GM23338 (cell line): ENCODE measurements around the gene OR7G1. TPM values are rescaled to one million over a fixed set of nuclear protein-coding genes. Genes with fewer than 3 reads are reported as not detected.

ENCODE experiments used
- ATAC-seq: fragments of 200-7000 bp; cut with Tn5 transposase; 3 replicates; pipeline ENCODE4 v1.9.1; 2020
- DNase-seq: peaks from one replicate; pipeline ENCODE4 v3.0.0-alpha.2; 2015; ENCODE audit warnings: low spot score
- H2AFZ ChIP-seq: fragments of 200-600 bp; sonication (generic); 2 replicates; pipeline ENCODE4 v1.8.0; 2016; ENCODE audit warnings: antibody characterized with exemption, mild to moderate bottlenecking, moderate library complexity
- H3F3A ChIP-seq: fragments of 200-600 bp; sonication (generic); replicated peaks from 2 replicates; pipeline ENCODE4 v1.8.0; 2017; ENCODE audit warnings: antibody characterized with exemption, mixed run types, low read depth
- H3K27ac ChIP-seq: fragments of 200-600 bp; sonication (generic); 2 replicates; pipeline ENCODE4 v1.6.1; 2016; ENCODE audit warnings: low read depth
- H3K27me3 ChIP-seq: fragments of 200-600 bp; sonication (generic); 2 replicates; pipeline ENCODE4 v1.8.0; 2016; ENCODE audit warnings: mild to moderate bottlenecking, mixed run types, moderate library complexity; ENCODE audit not compliant: insufficient read depth
- H3K36me3 ChIP-seq: fragments of 200-600 bp; sonication (generic); 2 replicates; pipeline ENCODE4 v1.8.0; 2016; ENCODE audit warnings: mild to moderate bottlenecking; ENCODE audit not compliant: insufficient read depth
- H3K4me1 ChIP-seq: fragments of 200-600 bp; sonication (generic); 2 replicates; pipeline ENCODE4 v1.8.0; 2016; ENCODE audit warnings: mild to moderate bottlenecking, moderate library complexity; ENCODE audit not compliant: insufficient read depth
- H3K4me2 ChIP-seq: fragments of 200-600 bp; sonication (generic); 2 replicates; pipeline ENCODE4 v1.7.1; 2017; ENCODE audit warnings: mixed run types
- H3K4me3 ChIP-seq: fragments of 200-600 bp; sonication (generic); 2 replicates; pipeline ENCODE4 v1.6.1; 2016; ENCODE audit warnings: mixed run types
- H3K79me2 ChIP-seq: fragments of 200-600 bp; sonication (generic); replicated peaks from 2 replicates; pipeline ENCODE4 v1.8.0; 2017; ENCODE audit warnings: mild to moderate bottlenecking; ENCODE audit not compliant: insufficient read depth
- H3K9me2 ChIP-seq: fragments of 200-600 bp; sonication (generic); 2 replicates; pipeline ENCODE4 v1.8.0; 2017; ENCODE audit not compliant: insufficient read depth
- H4K20me1 ChIP-seq: fragments of 200-600 bp; sonication (generic); replicated peaks from 2 replicates; pipeline ENCODE4 v1.8.0; 2017; ENCODE audit warnings: mild to moderate bottlenecking; ENCODE audit not compliant: insufficient read depth
- H3K27ac Mint-ChIP-seq: 2 replicates; pipeline ENCODE4 v1.8.0; 2020; ENCODE audit warnings: inconsistent platforms, mild to moderate bottlenecking, moderate library complexity, mixed read lengths
- H3K27me3 Mint-ChIP-seq: 3 replicates; pipeline ENCODE4 v1.8.0; 2022; ENCODE audit warnings: low read depth, mild to moderate bottlenecking, moderate library complexity, mixed read lengths, inconsistent platforms; ENCODE audit not compliant: insufficient read depth, poor library complexity
- H3K36me3 Mint-ChIP-seq: 3 replicates; pipeline ENCODE4 v1.8.0; 2021; ENCODE audit warnings: low read depth, mild to moderate bottlenecking, inconsistent platforms, moderate library complexity, mixed read lengths
- H3K4me1 Mint-ChIP-seq: 3 replicates; pipeline ENCODE4 v1.8.0; 2020; ENCODE audit warnings: mild to moderate bottlenecking, inconsistent platforms, mixed read lengths
- H3K4me3 Mint-ChIP-seq: 3 replicates; pipeline ENCODE4 v1.8.0; 2021; ENCODE audit warnings: moderate library complexity, mild to moderate bottlenecking, inconsistent platforms, mixed read lengths
- H3K9me3 Mint-ChIP-seq: 3 replicates; pipeline ENCODE4 v1.8.0; 2020; ENCODE audit warnings: moderate library complexity, mild to moderate bottlenecking, inconsistent platforms, mixed read lengths
- CREB1 ChIP-seq: fragments of 250-450 bp; sonication (Bioruptor Pico); IDR thresholded peaks from 2 replicates; pipeline ENCODE4 v1.5.0; 2020; ENCODE audit warnings: low read depth, mild to moderate bottlenecking, moderate library complexity
- CTCF ChIP-seq, 2 experiments: fragments of 200-600 bp in 1 of 2; sonication (generic) in 1 of 2; conservative IDR thresholded peaks; 2 replicates each; pipeline versions ENCODE4 v1.5.1 to v1.6.1; 2016 to 2017; ENCODE audit warnings: antibody characterized with exemption in 2 of 2, low read depth in 2 of 2, mild to moderate bottlenecking in 2 of 2, moderate library complexity in 1 of 2
- ETS1 ChIP-seq: IDR thresholded peaks from 2 replicates; pipeline ENCODE4 v1.6.1; 2016; ENCODE audit warnings: antibody characterized with exemption
- EZH2 ChIP-seq: fragments of 200-600 bp; sonication (generic); IDR thresholded peaks from one replicate; pipeline ENCODE4 v1.8.0; 2017; ENCODE audit warnings: antibody characterized with exemption, mild to moderate bottlenecking, low read depth; ENCODE audit not compliant: unreplicated experiment
- EZH2phosphoT487 ChIP-seq: fragments of 200-600 bp; sonication (generic); IDR thresholded peaks from one replicate; pipeline ENCODE4 v1.8.1; 2018; ENCODE audit warnings: antibody characterized with exemption; ENCODE audit not compliant: unreplicated experiment
- JUNB ChIP-seq: IDR thresholded peaks from one replicate; pipeline ENCODE4 v1.6.1; 2016; ENCODE audit warnings: antibody characterized with exemption; ENCODE audit not compliant: unreplicated experiment
- POLR2AphosphoS5 ChIP-seq: IDR thresholded peaks from 2 replicates; pipeline ENCODE4 v1.6.1; 2016; ENCODE audit warnings: antibody characterized with exemption, low read depth
- REST ChIP-seq: IDR thresholded peaks from one replicate; pipeline ENCODE4 v1.6.1; 2018; ENCODE audit warnings: antibody characterized with exemption; ENCODE audit not compliant: unreplicated experiment
- STAT1 ChIP-seq: IDR thresholded peaks from one replicate; pipeline ENCODE4 v1.6.1; 2016; ENCODE audit warnings: antibody characterized with exemption; ENCODE audit not compliant: unreplicated experiment
- ZNF114 ChIP-seq: fragments of 250-450 bp; sonication (Bioruptor Pico); IDR thresholded peaks from 2 replicates; pipeline ENCODE4 v1.5.0; 2020; ENCODE audit warnings: mild to moderate bottlenecking, moderate library complexity
- ZNF331 ChIP-seq: fragments of 250-450 bp; sonication (Bioruptor Pico); IDR thresholded peaks from 2 replicates; pipeline ENCODE4 v1.5.0; 2020; ENCODE audit warnings: low read depth, mild to moderate bottlenecking, moderate library complexity
- polyA plus RNA-seq: library from polyadenylated mRNA; unstranded; fragments of >200 nt; fragmentation: Nextera tagmentation; extraction: Ambion mirVana; gene quantifications from 2 replicates; pipeline ENCODE4 v1.2.1, GENCODE V29; 2016
- total RNA-seq: library from RNA; depleted of rRNA; stranded (reverse); fragments of >200 nt; shearing (Covaris generic); gene quantifications from 2 replicates; pipeline ENCODE4 v1.2.3, GENCODE V29; 2014

OR7G1 gene
- total and polyA plus RNA-seq, 2 experiments from 2014 or later = not detected

- TF ChIP-seq ETS1 (no peak), EZH2phosphoT487 (no peak), CREB1 (CRISPR knock-in tag) (no peak), JUNB (no peak), EZH2 (no peak), POLR2AphosphoS5 (no peak), CTCF (conservative IDR thresholded peaks at IDR 0.05; ENCODE audit: low read depth in 2 of 2) (no peak), REST (no peak)
Observed at GRCh38 chr19:9075064-9075949, 40.3 kb downstream of the OR7G1 start (continued).

- Histone ChIP-seq H3K27ac (peak overlapping the region; percentile 78), H3K9me2 (peaks cover 7% of the 10 kb centered on the region; the same call in 1 of the 2 replicates), H3K4me3 (no peak overlapping the region), H3K27me3 (no peaks in the 10 kb centered on the region), H3K36me3 (no peaks in the 10 kb centered on the region), H4K20me1 (no peaks in the 10 kb centered on the region), H2AFZ (0 out of 2 replicates have a peak overlapping the region, but pooled peaks have one; percentile 4), H3K79me2 (no peaks in the 10 kb centered on the region), H3K4me2 (0 out of 2 replicates have a peak overlapping the region, but pooled peaks have one; percentile 2), H3F3A (no peaks in the 10 kb centered on the region; the same call in 1 of the 2 replicates), H3K4me1 (peaks cover 24% of the 10 kb centered on the region)
- no peak overlapping the region for H3K27ac Mint-ChIP-seq
- H3K27me3 Mint-ChIP-seq = peaks cover 1% of the 10 kb centered on the region
- DNase-seq (peak; percentile 74), ATAC-seq (no peak)
- H3K4me3 Mint-ChIP-seq = no peak overlapping the region
- H3K9me3 Mint-ChIP-seq = peaks cover 96% of the 10 kb centered on the region
- H3K36me3 Mint-ChIP-seq = peaks cover 37% of the 10 kb centered on the region
- no peaks in the 10 kb centered on the region for H3K4me1 Mint-ChIP-seq
- TF ChIP-seq STAT1 (no peak), ZNF331 (CRISPR knock-in tag) (no peak), POLR2AphosphoS5 (no peak), CTCF (conservative IDR thresholded peaks at IDR 0.05; ENCODE audit: low read depth in 2 of 2) (no peak), JUNB (no peak), ZNF114 (no peak)
Observed at GRCh38 chr19:9073806-9074205, 41.8 kb downstream of the OR7G1 start.
